ENCODE results near the gene ARMC2. TPM values are rescaled to one million over a fixed set of nuclear protein-coding genes. Genes with fewer than 3 reads are reported as not detected.

Gene ARMC2
- total RNA-seq, 2 experiments from 2014 or later, result 2.6 to 8.4 TPM

- TF ChIP-seq EZH2phosphoT487 (IDR thresholded peaks at IDR 0.05; ENCODE audit: borderline replicate concordance, low read depth, low read length) (no peak), CTCF (conservative IDR thresholded peaks at IDR 0.05; ENCODE audit: low read length) (no peak)
- no peak overlapping the region for H3K4me2 ChIP-seq (ENCODE audit: low read length)
- H2AFZ ChIP-seq (ENCODE audit: low read length), result no peak overlapping the region
- H3K79me2 ChIP-seq (ENCODE audit: insufficient read depth, low read depth, low read length), result no peaks in the 10 kb centered on the region
- no peak overlapping the region for H3K27ac ChIP-seq (ENCODE audit: low read depth, low read length, poor library complexity, severe bottlenecking)
- DNase-seq (ENCODE audit: low spot score), result no peak
- no peaks in the 10 kb centered on the region for H3K9me2 ChIP-seq (ENCODE audit: insufficient read depth, low read length)
- intact Hi-C loops (cut with micrococcal nuclease; ENCODE audit: unreplicated experiment), result no loop called here
- ChIA-PET CTCF (ENCODE audit: unreplicated experiment) (interaction anchor here (1.0 kb wide), 1 partner anchor 9 kb away, joined by 3 read pairs; no protein-coding TSS in a partner anchor), POLR2A (interaction anchor here (0.7 to 1.4 kb wide), 2 partner anchors 9 to 15 kb away, joined by 3 to 5 read pairs; no protein-coding TSS in a partner anchor)
- no peak overlapping the region for H3K4me3 ChIP-seq (ENCODE audit: low read depth, low read length, poor library complexity, severe bottlenecking)
- BruUV-seq (replicated peaks), result no TSS peak
- no peaks in the 10 kb centered on the region for H3K9me3 ChIP-seq (ENCODE audit: low read length)
- H4K20me1 ChIP-seq (ENCODE audit: insufficient read depth, low read length), result no peaks in the 10 kb centered on the region
- H3K4me1 ChIP-seq (ENCODE audit: insufficient read depth, low read length, poor library complexity, severe bottlenecking), result no peaks in the 10 kb centered on the region
- no peaks in the 10 kb centered on the region for H3K36me3 ChIP-seq (ENCODE audit: insufficient read depth, low read length)
These were observed 18.6 kb downstream of the ARMC2 start for GRCh38 chr6:108866798-108867197.

GRCh38 chr6:108868647-108869046, 20.4 kb downstream of the ARMC2 start:
- Histone ChIP-seq H4K20me1 (ENCODE audit: insufficient read depth, low read length) (no peaks in the 10 kb centered on the region), H3K9me3 (ENCODE audit: low read length) (no peaks in the 10 kb centered on the region), H3K36me3 (ENCODE audit: insufficient read depth, low read length) (no peaks in the 10 kb centered on the region), H3K79me2 (ENCODE audit: insufficient read depth, low read depth, low read length) (no peaks in the 10 kb centered on the region), H3K27ac (ENCODE audit: low read depth, low read length, poor library complexity, severe bottlenecking) (no peak overlapping the region), H2AFZ (ENCODE audit: low read length) (no peak overlapping the region), H3K4me1 (ENCODE audit: insufficient read depth, low read length, poor library complexity, severe bottlenecking) (peaks cover 9% of the 10 kb centered on the region), H3K9me2 (ENCODE audit: insufficient read depth, low read length) (no peaks in the 10 kb centered on the region), H3K4me3 (ENCODE audit: low read depth, low read length, poor library complexity, severe bottlenecking) (no peak overlapping the region), H3K4me2 (ENCODE audit: low read length) (no peak overlapping the region)
- BruUV-seq (replicated peaks), result no TSS peak
- intact Hi-C loops (cut with micrococcal nuclease; ENCODE audit: unreplicated experiment), result no loop called here
- ChIA-PET CTCF (ENCODE audit: unreplicated experiment) (no interaction called here), POLR2A (no interaction called here)
- TF ChIP-seq EZH2phosphoT487 (IDR thresholded peaks at IDR 0.05; ENCODE audit: borderline replicate concordance, low read depth, low read length) (no peak), CTCF (conservative IDR thresholded peaks at IDR 0.05; ENCODE audit: low read length) (no peak)
- DNase-seq (ENCODE audit: low spot score), result no peak

GRCh38 chr6:108869876-108870275, 21.7 kb downstream of the ARMC2 start:
- Histone ChIP-seq H3K79me2 (ENCODE audit: insufficient read depth, low read depth, low read length) (no peaks in the 10 kb centered on the region), H3K9me2 (ENCODE audit: insufficient read depth, low read length) (no peaks in the 10 kb centered on the region), H3K36me3 (ENCODE audit: insufficient read depth, low read length) (no peaks in the 10 kb centered on the region), H2AFZ (ENCODE audit: low read length) (no peak overlapping the region), H3K4me1 (ENCODE audit: insufficient read depth, low read length, poor library complexity, severe bottlenecking) (peaks cover 9% of the 10 kb centered on the region), H3K27ac (ENCODE audit: low read depth, low read length, poor library complexity, severe bottlenecking) (no peak overlapping the region), H3K4me3 (ENCODE audit: low read depth, low read length, poor library complexity, severe bottlenecking) (no peak overlapping the region), H3K9me3 (ENCODE audit: low read length) (no peaks in the 10 kb centered on the region), H4K20me1 (ENCODE audit: insufficient read depth, low read length) (no peaks in the 10 kb centered on the region), H3K4me2 (ENCODE audit: low read length) (no peak overlapping the region)
- no peak for DNase-seq (ENCODE audit: low spot score)
- no TSS peak for BruUV-seq (replicated peaks)
- CTCF ChIA-PET (ENCODE audit: unreplicated experiment), result no interaction called here
- TF ChIP-seq EZH2phosphoT487 (IDR thresholded peaks at IDR 0.05; ENCODE audit: borderline replicate concordance, low read depth, low read length), result no peak
- intact Hi-C loops (cut with micrococcal nuclease; ENCODE audit: unreplicated experiment), result no loop called here
- POLR2A ChIA-PET, result no interaction called here

Data from OCI-LY7 (cell line).